GF-D8 (cell line): ENCODE results near the gene BLTP3B.

Source experiments
- DNase-seq: peaks from one replicate; lab custom pipeline; 2025; lab: John Stamatoyannopoulos, UW

BLTP3B gene

DNA sequence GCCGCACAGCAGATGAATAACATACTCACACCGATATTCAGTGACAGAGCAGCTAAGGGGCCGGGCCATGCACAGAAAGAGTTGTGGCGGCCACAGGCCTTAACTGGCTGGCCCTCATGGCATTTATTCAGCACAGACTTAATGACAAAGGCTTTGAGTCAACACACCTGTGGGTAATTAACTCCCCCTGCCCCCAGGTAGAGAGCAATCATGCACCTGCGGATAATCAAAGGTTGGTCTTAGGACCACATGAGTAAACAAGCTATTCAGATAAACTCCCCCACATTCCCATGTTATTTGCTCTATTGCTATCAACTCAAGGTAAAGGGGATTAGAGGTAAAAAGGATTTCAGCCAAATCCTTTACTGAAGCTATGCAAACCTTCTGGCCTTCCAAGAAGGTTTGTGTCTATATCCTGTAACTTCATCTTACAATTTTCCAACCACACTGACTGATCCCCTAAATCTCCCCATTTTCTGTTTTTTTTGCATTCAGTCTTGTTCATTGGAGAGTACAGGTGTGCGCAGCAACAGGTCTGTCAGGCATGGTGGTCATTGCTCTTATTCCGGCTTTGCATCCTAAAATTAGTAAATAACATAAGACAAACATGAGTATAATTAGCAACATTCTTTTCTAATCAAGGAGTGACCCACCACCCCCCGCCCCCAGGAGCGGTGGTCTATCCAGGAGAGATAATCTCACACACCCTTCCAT lies 16.9 kb upstream of the BLTP3B start:
- no peak for DNase-seq

DNA sequence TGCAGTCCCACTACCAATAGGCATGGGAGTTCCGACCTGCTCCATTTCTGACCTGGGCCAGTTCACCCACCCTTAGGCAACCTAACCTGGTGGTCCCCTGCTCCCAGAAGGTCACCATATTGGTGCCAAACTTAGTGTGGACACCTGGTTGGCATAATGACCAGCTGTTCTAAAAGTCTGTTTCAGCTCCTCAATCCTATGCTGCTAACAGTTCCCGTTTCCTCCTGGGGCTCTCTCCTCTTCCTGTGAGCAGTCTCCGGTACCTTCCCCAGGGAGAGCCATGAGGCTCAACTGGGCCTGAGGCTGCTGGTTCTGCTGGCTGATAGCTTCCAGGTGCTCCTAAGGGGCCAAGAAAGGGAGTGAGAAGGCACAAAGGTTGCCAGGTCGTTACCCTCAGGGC lies 15.9 kb upstream of the BLTP3B start:
- no peak for DNase-seq

DNA sequence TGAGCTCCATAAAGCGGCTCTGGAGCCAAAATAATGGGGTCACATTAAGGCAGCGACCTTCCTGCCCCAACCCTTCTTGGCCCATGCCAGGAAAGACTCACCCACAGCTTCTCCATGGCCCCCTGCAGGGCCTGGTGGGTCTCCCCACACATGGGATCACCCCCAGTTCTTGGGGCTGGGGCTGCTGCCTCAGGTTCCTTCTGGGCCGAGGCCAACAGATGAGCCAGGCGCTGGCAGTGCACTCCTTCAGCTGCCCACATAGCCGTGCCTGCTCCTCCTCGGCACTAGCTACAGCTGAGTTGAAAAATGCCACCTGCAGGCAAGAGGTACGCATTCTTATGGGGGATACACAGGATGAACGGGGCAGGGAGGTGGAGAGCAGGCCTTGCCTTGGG lies 14.8 kb upstream of the BLTP3B start:
- no peak for DNase-seq

DNA sequence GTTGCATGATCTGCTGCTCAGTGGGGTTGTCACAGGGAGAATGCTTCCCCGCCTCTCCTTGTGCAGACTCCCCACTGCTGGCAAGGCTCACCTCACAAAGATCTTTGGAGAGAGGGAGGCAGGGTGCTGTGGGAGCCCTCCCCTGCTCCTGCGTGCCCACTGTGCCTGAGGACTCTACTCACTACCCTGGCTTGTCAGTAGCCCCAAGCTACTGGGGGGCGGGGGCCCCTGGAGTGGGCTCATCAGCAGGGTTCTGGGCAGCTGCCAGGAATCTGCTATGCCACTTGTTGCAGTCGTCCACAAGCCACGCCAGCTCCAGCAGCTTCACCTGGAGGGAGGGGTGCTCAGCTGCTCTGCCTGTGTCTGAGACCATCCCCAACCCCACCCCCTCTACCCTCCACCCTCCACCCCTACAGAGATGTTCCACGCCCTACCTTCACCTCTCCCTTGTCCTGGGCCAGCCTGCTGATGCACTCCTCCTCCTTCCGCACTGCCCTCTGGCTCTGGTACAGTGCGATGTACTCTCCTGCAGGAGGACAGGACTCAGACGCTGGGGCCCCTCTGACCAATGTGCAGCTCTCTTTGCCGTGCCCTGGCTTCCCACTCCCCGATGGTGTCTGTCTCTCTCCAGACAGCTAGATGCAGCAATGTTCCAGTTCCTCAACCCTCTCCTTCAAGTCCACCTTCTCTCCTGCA lies 14.2 kb upstream of the BLTP3B start:
- DNase-seq = no peak

DNA sequence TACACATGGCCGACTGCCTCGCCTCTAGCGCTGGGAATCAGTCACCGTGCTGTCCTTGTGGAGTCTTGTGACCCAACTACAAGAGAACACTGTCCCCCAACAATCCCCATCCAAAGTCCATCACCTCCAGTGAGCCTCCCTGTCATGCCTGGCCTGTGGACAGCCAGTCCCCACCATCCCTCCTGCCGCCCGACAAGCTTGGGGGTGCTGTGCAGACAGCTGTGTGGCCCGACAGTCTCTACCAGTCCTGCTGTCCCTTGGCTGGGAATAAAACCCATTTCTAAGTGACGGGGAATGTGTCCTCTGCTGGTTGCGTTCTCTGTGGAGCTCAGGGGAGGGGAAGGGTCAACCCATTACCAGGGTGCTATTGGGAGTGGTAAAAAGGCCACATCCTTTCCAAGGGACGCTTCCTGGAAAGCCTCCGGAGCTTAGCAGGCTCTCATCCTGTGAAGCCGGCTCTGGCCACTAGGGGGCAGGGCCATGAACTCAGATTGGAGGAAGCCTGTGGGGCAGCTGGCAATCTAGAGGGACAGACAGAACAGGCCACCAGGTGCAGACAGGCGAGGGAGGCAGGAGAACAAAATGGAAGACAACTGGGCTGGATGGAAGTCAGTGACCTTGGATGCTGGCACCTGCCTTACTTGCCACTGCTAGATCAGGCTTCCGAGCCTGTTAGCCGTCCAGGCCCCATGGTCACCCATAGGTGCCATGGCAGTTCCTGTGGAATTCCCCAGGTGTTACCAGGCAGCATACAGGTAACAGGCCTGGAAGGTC lies 12.0 kb upstream of the BLTP3B start:
- no peak for DNase-seq

DNA sequence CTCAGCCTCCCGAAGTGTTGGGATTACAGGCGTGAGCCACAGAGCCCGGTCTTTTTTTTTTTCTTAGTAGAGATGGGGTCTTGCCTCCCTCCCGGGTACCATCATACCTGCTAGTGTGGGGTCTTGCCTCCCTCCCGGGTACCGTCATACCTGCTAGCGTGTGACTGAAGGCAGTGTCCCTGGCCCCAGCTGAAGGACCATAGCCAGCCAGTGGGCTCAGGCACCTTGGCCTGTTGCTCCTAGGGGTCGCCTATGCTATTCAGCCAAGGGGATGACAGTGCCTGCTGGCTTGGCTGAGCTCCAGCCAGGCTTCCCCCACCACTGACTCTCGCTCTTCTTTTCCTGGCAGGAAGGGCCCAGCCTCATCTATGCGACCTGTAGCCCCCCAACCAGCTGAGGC lies 10.5 kb upstream of the BLTP3B start:
- no peak for DNase-seq

DNA sequence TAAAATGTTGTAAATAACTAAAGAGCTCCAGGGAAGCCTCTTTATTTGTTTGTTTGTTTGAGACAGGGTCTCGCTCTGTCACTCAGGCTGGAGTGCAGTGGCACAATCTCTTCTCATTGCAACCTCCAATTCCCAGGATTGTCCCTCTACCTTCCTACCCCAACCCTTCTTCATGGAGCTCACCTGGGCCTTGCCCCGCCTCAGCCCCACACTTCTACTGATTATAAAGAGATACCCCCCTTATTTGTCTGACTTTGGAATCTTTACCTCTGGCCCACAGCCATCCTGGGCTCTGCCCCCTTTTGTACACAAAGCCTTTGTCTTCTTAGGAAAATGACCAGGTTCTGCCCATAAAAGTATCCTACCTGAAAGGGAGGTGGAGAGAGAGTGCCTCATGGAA lies 9.1 kb upstream of the BLTP3B start:
- DNase-seq = no peak

DNA sequence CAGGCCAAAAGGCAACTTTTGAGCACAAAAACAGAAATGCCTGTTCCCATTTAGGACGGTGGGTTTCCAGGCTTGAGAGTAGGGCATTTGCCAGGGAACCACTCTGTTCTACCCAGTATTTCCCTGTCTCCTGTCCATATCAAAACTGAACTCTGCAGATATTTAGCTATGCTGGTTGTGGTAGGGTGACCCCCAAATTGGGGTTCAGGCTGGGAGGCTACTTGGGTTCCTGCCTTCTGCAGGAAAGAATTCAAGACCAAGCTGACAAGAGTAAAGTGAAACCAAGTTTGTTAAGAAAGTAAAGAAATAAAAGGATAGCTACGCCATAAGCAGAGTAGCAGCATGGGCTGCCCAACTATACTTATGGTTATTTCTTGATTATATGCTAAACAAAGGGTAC lies 3.6 kb upstream of the BLTP3B start:
- no peak for DNase-seq

DNA sequence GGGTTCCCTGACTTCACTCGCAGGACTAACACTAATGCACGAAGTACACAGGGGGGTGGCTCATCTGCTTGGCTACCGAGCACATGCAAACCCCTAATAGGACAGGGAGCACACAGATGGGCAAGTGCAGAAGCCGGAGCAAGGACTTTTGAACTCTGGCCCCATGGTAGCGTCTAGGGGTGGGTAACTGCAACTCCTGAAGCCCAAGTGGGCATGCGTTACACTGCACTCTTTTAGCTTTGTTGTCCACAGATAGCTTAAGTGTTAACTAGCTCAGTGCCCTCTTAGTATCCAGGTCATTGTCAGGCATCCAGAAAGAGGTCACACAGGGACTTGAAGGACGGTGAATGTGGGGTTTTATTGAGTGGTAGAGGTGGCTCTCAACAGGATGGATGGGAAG lies 3.0 kb upstream of the BLTP3B start:
- DNase-seq = no peak

DNA sequence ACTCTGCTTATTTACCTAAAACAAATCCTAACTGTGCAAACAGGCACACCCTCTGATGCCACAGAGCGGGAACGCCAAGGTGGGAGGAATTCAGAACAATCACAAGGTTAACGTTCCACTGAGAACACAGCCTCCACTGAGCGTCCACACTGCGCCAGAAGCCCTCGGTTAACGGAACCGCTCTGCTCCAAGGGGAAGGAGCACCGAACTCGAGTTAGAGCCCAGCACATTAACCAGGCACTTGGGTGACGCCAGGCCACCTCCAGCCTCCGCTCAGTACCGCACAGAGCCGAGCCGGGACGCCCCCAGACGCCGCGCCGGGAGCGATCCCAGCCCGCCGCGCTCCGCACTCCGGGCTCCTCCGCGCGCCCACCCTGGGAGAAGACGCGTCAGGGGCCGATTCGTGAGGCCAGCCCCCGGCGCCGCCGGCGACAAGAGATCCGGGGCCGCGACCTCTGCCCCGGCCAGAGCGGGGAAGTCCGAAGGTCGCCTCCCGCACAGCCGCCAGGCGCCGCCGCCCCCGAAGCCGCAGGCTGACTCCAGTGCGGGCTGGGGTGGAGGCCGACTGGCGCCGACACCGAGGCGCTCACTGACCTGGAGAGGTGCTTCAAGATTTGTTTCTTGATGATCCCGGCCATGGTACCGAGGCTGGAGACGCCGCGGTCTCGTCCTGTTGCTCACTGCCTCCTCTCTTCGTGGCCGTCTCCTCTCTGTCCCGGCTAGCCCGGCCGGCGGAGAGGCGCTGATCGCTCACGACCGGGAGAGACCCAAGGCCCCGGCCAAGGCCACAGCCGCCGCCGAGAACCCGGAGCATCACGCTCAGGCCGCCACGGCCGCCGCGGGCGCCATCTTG lies 450 bp downstream of the BLTP3B start:
- peak; percentile 33 for DNase-seq

DNA sequence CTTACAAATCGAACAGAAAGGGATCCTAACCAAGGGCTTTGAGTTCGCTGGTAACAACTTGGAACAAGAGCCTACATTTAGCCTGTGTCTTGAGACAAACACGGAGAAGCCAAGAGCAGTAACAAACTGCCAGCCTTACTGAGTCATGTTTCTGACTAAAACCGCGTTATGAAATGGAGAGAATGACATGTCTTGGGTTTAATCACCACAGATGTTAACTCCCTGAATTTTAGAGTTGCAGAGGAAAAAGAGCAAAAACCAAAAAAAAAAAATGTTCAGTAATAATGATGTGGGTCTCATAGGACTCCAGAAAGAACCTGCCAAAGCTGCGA lies 1.0 kb downstream of the BLTP3B start:
- DNase-seq = peak; percentile 58

DNA sequence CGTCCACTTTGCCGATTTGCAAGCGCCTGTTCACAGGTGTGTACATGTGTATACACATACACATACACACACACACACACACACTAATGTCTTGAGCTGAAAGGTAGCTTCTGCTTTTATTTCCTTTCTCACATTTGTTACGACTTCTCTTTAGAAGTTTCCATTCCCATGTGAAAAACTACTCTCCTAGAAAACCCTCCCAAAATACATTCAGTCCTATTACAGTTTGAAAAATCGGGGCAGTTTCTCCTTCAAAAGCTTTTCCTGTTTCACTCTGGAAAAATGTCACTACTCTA lies 3.9 kb downstream of the BLTP3B start:
- peak; percentile 11 for DNase-seq

DNA sequence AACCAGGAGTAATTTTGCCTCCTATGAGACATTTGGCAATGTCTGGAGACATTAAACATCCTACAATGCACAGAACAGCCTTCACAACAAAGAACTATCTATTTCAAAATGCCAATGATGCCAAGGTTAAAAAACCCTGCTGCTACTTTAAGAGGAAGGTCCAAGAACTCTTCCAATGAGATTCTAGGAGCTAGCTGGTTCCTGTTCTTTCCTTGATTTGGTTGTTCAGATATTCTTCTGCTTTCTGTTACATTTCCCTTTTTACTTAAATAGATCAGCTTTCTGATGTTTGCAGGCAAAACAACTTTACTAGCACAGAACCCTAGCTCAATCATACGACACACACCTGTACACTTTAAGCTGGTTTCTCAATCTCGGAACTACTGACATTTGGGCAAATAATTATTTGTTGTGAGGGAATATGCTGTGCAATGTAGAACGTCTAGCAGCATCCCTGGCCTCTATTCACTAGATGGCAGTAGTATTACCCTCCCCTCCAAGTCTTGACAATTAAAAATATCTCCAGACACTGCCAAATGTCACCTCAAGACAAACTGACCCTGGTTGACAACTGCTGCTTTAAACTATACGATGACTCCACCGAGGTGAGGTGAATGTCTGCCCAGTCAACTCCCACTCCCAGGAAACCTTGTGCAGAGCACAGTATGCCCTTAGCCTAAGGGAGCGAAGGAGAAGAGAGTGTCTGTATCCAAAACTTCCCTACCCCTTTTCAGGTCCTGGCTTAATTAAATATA lies 4.4 kb downstream of the BLTP3B start:
- peak; percentile 48 for DNase-seq

DNA sequence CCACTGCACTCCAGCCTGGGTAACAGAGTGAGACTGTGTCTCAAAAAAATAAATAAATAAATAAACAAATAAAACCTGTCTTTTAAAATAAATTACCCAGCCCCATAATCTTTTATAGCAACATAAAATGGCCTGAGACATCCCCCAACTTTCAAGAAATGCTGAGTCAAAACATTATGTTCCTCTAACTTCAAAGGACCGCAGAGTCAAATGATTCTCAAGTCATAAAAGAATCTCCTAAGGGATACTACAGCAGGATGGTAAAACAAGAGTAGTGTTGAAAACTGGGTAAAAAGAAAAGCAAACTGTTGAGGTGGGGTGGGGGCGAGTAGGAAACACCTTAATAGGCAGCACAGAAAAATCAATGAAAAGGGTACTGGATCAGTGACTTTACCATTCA lies 9.5 kb downstream of the BLTP3B start:
- no peak for DNase-seq

DNA sequence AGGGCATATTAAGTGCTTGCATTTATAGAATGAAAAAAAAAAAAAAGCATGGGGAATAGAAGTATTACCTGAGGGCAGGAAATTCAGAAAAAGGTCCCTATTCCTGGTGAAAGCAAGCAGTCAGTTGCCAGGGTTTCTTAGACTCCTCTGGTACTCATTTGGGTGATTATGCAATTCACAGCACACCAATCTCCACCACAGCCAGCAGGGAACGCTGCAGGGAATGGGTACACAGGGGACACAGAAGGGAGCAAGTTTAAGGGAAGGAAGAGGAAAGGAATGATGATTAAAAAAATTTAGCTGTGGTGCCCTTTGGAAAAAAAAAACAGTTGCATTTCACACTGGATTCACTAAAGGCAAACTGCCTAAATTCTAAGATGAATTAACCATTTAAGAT lies 14.2 kb downstream of the BLTP3B start:
- DNase-seq = peak; percentile 82

DNA sequence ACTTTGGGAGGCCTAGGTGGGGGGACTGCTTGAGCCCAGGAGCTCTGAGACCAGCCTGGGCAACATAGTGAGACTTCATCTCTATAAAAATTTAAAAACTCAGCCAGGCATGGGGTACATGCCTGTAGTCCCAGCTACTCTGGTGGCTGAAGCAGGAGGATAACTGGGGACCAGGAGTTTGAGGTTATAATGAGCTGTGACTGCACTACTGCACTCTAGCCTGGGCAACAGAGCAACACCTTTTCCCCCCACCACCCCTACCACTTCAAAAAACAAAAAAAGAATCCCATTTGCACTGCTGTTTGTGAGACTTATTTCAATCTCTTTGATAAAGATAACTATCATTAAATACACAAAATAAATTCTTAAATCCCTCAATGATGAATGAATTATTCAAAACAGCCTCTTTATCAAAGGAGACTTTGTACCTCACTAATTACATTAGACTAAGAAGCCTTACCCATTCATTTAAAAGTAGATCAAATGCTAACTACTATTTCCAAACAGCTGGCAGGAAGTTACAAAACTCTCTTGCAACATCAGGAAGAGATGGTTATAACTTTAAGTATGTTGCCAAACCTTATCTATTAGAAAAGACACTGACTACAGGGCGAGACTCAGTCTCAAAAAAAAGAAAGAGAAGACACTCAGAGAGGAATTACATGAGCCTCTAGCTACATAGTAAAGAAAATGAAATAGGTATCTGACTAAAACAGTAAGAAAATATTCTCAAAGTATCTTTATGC lies 14.7 kb downstream of the BLTP3B start:
- DNase-seq = peak; percentile 95

DNA sequence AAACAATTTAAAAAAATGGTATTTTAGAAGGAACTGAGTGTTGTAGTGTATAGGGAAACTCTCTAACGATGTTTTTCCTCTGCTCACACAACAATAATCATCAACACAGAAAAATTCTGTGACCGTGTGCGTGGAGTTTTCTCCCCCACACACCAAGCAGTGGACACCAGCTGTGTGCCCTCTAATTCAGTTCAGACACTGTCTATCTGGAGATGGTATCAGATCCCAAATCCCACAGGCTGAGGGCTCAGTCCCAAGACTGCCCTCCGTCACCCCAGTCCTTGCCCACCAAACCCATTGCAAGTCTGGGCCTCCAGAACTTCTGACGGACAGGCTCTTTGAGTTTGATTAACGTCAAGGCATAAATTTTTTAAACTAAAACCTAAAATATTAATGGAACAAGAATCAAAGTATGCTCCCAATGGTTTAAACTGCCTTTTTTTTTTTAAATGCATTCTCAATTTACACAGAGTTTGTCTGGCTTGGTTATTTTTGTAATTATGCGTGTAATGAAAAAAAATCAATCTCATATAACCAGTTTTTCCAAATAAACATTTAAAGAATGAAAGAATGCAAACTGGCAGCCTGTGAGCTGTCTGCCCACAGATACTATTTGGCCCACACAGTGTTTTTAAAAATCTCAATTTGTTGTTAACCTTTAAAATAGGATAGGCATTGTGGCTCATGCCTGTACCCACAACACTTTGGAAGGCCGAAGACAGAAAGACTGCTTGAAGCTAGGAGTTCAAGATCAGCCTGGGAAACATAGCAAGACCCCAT lies 19.2 kb downstream of the BLTP3B start:
- no peak for DNase-seq

DNA sequence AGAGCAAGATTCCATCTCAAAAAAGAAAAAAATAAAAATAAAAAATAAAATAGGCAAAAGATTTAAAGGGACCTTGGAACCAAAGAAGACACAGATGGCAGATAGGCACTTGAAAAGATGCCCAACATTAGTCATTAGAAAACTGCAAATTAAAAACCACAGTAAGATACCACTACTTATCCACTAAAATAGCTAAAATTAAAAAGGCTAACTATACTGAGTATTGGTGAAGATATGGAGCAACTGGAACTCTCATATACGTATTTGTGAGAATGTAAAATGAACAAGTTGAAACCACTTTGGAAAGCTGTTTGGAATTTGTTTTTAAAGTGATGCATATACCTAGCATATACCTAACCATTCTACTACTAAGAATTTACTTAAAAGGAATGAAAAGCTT lies 22.3 kb downstream of the BLTP3B start:
- no peak for DNase-seq

DNA sequence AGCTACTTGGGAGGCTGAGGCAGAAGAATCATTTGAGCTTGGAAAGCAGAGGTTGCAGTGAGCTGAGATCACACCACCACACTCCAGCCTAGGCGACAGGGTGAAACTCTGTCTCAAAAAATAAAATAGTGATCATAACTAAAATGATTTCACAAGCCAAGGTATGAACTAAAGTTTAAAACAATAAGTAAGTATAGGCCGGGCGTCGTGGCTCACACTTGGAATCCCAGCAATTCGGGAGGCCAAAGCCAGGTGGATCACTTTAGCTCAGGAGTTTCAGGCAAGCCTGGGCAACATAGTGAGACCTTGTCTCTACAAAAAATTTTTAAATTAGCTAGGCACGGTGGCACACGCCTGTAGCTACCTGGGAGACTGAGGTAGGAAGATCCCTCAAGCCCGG lies 27.4 kb downstream of the BLTP3B start:
- no peak for DNase-seq

DNA sequence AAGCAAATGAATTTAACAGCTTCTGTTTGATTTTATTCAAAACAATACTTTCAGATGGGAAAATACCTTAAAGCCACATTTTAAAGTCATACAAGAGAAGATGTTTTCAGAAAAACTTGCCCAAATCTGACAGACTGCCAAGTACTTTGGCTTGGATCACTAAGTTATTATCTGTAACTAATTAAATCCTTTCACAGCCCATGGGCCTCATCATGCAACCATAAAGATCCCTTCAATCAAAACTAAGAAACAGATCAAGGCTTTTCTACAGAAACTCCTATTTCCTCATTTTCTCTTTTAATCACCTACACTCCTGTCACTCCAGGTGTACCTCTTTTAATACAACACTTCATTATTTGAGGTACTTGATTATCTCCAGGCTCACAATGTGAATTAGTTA lies 28.1 kb downstream of the BLTP3B start:
- DNase-seq = no peak
